Measurements from ENCODE around the gene KCNC1.

Gene KCNC1

GRCh38 chr11:17776212-17776875 is 41.8 kb downstream of the KCNC1 start:
- H3K9me3 ChIP-seq (ENCODE audit: low read depth, low read length) = no peaks in the 10 kb centered on the region
- H3K4me3 ChIP-seq = no peak overlapping the region
- no peaks in the 10 kb centered on the region for H3K36me3 ChIP-seq (ENCODE audit: insufficient read depth, low read length)
- TF ChIP-seq FOXP2 (optimal IDR thresholded peaks at IDR 0.05; ENCODE audit: control extremely low read depth, extremely low read length, insufficient read depth) = no peak
- no peak for TF ChIP-seq EZH2 (IDR thresholded peaks at IDR 0.05)
- TF ChIP-seq POLR2AphosphoS5 (IDR thresholded peaks at IDR 0.05; ENCODE audit: borderline replicate concordance, low read depth, low read length) = no peak
- no peak overlapping the region for H3K27ac ChIP-seq
- no peak for DNase-seq (ENCODE audit: low read depth, low spot score)
- no peak overlapping the region for H3K9ac ChIP-seq (ENCODE audit: insufficient read length)

DNA sequence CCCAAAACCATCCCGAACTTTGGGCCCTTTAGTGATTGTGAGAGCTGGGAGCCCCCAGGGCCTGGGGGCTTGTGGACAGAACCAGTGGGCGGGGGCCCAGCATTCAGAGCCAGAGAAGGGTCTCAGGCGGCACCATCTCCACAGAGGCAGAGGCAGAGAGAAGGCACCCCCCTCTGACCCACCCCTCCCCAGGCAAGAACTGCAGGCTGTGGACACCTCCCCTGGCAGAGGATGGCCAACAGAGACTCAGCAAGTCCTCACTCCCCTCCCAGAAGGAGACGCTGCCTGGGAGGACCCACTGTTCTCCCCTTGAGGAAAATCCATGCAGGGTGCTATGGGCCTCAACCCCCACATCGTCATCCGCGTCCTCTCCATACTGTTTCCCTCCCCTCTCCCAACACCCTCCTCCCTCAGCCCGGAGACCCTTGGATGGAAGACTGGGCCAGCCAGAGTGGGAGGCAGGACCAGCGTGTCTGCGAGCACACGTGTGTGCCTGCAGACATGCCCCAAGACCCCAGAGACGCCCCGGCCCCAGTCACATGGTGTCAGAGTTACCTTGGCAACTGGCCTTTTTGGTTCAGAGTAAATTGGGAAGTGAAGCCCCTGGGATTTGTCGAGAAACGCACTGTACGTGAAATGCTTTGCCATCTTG is 42.6 kb downstream of the KCNC1 start:
- no peaks in the 10 kb centered on the region for H3K36me3 ChIP-seq (ENCODE audit: insufficient read depth, low read length)
- H3K9ac ChIP-seq (ENCODE audit: insufficient read length) = no peak overlapping the region
- no peak overlapping the region for H3K27ac ChIP-seq

DNA sequence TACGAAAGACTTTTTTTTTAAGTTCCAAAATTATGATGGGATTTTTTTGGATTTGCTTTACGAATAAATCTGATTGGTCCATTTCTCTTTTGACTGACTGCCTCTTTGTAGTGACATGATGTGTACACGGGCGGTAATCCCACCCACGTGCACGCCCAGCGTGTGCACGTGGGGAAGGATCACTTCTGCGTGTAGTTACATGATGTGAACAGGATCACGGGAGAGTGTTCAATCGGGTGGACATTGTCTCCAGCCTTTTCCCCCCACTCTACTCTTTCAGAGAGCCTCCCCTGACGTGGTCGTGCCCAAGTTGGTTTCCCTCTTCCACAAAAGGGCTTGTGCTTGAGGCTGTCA is 43.1 kb downstream of the KCNC1 start:
- Histone ChIP-seq H3K27ac (no peak overlapping the region), H3K9ac (ENCODE audit: insufficient read length) (no peak overlapping the region), H3K9me3 (ENCODE audit: low read depth, low read length) (no peaks in the 10 kb centered on the region), H3K36me3 (ENCODE audit: insufficient read depth, low read length) (no peaks in the 10 kb centered on the region), H3K4me3 (no peak overlapping the region)
- no peak for DNase-seq (ENCODE audit: low read depth, low spot score)
- TF ChIP-seq FOXP2 (optimal IDR thresholded peaks at IDR 0.05; ENCODE audit: control extremely low read depth, extremely low read length, insufficient read depth) = no peak
- no peak for TF ChIP-seq POLR2AphosphoS5 (IDR thresholded peaks at IDR 0.05; ENCODE audit: borderline replicate concordance, low read depth, low read length)
- no peak for TF ChIP-seq EZH2 (IDR thresholded peaks at IDR 0.05)

More for the DNA sequence above, 42.6 kb downstream of the KCNC1 start:
- Histone ChIP-seq H3K9me3 (ENCODE audit: low read depth, low read length) (no peaks in the 10 kb centered on the region), H3K4me3 (no peak overlapping the region)
- no peak for DNase-seq (ENCODE audit: low read depth, low spot score)
- TF ChIP-seq POLR2AphosphoS5 (IDR thresholded peaks at IDR 0.05; ENCODE audit: borderline replicate concordance, low read depth, low read length) (no peak), EZH2 (IDR thresholded peaks at IDR 0.05) (no peak), FOXP2 (optimal IDR thresholded peaks at IDR 0.05; ENCODE audit: control extremely low read depth, extremely low read length, insufficient read depth) (no peak)

GRCh38 chr11:17778352-17778751 is 43.8 kb downstream of the KCNC1 start:
- DNase-seq (ENCODE audit: low read depth, low spot score) = no peak
- H3K9me3 ChIP-seq (ENCODE audit: low read depth, low read length) = no peaks in the 10 kb centered on the region
- no peak for TF ChIP-seq EZH2 (IDR thresholded peaks at IDR 0.05)
- TF ChIP-seq POLR2AphosphoS5 (IDR thresholded peaks at IDR 0.05; ENCODE audit: borderline replicate concordance, low read depth, low read length) = no peak
- no peak for TF ChIP-seq FOXP2 (optimal IDR thresholded peaks at IDR 0.05; ENCODE audit: control extremely low read depth, extremely low read length, insufficient read depth)
- no peaks in the 10 kb centered on the region for H3K36me3 ChIP-seq (ENCODE audit: insufficient read depth, low read length)
- no peak overlapping the region for H3K27ac ChIP-seq
- H3K9ac ChIP-seq (ENCODE audit: insufficient read length) = no peak overlapping the region
- no peak overlapping the region for H3K4me3 ChIP-seq

DNA sequence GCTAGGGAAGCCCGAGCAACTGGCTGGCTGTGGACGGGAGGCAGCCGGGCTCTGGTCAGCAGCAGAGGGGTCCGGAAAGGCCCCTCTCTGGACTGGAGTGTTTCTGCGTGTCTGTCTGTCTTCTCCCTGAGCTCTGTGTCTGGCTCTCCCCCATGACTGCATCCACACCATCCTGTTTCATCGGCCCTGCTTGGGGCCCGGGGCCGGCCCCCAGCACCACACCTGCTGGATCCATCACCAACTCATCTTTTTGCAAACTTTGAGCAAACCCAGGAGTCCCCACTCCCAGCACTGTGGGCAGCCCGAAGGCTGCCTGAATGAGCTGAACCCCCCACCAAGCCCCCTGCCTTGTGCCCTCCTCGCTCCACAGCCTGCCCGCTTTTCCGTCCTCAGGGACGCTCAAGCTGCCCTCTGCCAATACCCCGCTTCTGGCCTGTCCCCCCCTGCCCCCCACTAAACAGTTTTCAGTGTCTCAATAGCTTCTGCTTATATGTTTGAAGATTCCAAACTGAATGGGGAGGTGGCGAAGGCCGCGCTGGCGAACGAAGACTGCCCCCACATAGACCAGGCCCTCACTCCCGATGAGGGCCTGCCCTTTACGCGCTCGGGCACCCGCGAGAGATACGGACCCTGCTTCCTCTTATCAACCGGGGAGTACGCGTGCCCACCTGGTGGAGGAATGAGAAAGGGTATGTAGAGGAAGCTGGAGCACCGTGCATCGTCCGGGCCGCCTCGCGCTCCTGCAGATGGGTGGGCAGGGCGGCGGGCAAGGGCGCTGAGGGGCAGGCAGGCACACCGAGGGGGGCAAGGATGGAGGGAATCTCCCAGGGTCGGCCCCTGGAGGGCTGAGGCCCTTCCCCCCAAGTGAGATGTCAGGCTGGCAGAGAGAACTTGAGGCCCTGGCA is 44.6 kb downstream of the KCNC1 start:
- H3K36me3 ChIP-seq (ENCODE audit: insufficient read depth, low read length) = no peaks in the 10 kb centered on the region
- H3K9me3 ChIP-seq (ENCODE audit: low read depth, low read length) = no peaks in the 10 kb centered on the region
- TF ChIP-seq POLR2AphosphoS5 (IDR thresholded peaks at IDR 0.05; ENCODE audit: borderline replicate concordance, low read depth, low read length) (no peak), EZH2 (IDR thresholded peaks at IDR 0.05) (no peak), FOXP2 (optimal IDR thresholded peaks at IDR 0.05; ENCODE audit: control extremely low read depth, extremely low read length, insufficient read depth) (no peak)
- no peak overlapping the region for H3K27ac ChIP-seq
- no peak for DNase-seq (ENCODE audit: low read depth, low spot score)
- H3K4me3 ChIP-seq = no peak overlapping the region
- H3K9ac ChIP-seq (ENCODE audit: insufficient read length) = no peak overlapping the region

DNA sequence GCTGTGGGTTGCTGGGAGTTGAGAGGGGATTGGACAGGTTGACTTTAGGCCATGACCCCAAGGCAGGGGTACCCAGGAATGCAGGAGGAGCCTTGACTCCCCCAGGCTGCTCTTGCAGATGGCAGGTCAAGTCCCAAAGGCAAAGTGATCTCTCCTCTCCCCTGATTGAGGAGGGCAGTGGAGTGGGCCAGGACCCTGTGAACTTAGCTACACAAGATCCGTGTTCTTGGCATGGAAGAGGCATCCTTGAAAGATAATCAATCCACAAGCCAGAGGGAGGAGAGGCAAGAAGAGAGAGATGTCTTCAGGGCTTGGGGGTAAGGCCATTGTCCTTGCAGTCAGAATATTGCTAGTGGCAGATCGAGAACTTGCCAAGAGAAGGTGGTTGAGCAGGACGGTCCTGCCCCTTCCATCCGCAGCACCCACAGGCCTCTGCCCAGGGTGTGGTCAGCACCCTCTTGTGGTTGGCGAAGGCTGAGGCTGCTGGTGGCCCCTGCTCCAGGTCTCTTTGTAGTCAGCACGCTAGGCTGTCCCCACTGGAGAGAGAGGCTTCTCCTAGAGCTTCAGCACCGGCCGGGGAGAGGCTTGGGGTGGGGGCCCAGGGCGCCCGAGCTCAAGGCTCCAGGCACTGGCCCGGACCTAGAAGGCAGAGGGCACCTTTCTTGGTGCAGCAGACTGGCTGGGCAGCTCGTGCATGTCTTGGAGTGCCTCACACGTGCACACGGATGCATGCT is 45.4 kb downstream of the KCNC1 start:
- no peak for DNase-seq (ENCODE audit: low read depth, low spot score)
- Histone ChIP-seq H3K36me3 (ENCODE audit: insufficient read depth, low read length) (no peaks in the 10 kb centered on the region), H3K4me3 (no peak overlapping the region), H3K9me3 (ENCODE audit: low read depth, low read length) (no peaks in the 10 kb centered on the region), H3K27ac (no peak overlapping the region), H3K9ac (ENCODE audit: insufficient read length) (no peak overlapping the region)
- TF ChIP-seq FOXP2 (optimal IDR thresholded peaks at IDR 0.05; ENCODE audit: control extremely low read depth, extremely low read length, insufficient read depth) (no peak), EZH2 (IDR thresholded peaks at IDR 0.05) (no peak), POLR2AphosphoS5 (IDR thresholded peaks at IDR 0.05; ENCODE audit: borderline replicate concordance, low read depth, low read length) (no peak)

DNA sequence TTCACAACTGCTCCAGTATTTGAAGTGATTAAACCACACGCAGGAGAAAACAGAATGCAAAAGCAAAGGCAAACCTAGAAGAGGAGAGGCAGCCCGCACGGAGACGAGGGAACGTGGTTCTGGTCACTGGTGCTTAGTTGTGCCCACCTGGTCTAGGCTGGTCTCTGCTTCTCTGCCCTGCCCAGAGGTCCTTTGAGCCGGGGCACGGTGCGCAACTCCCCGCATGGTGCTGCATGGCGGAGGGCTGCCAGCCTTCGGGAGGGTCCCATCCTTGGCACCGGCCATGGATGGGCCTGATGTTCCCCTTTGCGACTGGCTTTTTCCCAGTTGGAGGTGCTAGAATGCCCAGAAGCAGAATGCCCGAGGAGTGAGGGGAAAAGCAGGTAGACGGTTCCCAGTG is 46.1 kb downstream of the KCNC1 start:
- Histone ChIP-seq H3K9me3 (ENCODE audit: low read depth, low read length) (no peaks in the 10 kb centered on the region), H3K9ac (ENCODE audit: insufficient read length) (no peak overlapping the region), H3K36me3 (ENCODE audit: insufficient read depth, low read length) (no peaks in the 10 kb centered on the region), H3K4me3 (no peak overlapping the region), H3K27ac (no peak overlapping the region)
- DNase-seq (ENCODE audit: low read depth, low spot score) = no peak
- TF ChIP-seq POLR2AphosphoS5 (IDR thresholded peaks at IDR 0.05; ENCODE audit: borderline replicate concordance, low read depth, low read length) (no peak), EZH2 (IDR thresholded peaks at IDR 0.05) (no peak), FOXP2 (optimal IDR thresholded peaks at IDR 0.05; ENCODE audit: control extremely low read depth, extremely low read length, insufficient read depth) (no peak)

All from SK-N-MC (cell line).